ENCODE data around the gene TTI1. TPM values are rescaled to one million over a fixed set of nuclear protein-coding genes. Genes with fewer than 3 reads are reported as not detected.

Gene TTI1
- total RNA-seq, 1 donor from 2014 or later = 18.0 TPM

DNA sequence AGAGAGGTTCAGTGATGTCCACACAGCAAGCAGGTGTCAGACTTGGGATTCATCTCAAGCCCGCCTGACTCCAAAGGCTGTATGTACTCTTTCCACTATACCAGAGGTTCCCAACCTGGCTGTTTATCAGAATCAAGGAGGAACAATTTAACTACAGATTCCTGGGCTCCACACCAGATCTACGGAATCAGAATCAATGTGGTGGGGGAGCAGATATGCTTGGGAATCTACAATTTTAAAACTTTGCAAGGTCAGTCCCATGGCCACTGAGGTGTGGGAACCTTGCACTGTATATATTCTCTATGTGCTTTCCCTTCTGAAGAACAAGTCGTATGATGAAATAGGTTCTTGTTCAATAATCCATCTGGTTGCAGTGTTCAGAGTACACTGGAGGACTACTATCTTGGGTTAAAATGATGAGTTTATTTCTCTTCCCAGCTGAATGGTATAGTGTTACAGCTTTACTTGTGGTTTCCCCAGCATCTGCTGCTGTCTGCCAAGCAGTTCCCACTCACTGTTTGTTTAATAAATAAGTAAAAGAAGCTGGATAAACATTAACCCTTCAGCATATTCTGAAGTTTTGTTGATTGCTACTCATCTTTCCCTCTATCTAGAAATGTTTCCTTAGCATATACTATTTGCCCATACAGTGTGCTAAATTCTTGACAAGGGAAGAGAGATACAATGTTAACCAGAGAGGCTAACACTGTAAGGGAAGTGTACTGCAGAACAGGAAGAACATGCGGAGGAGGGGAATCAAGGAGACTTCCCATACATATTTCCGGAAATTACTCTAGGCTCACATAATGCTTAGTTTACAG is 9.9 kb downstream of the TTI1 start:
- TF ChIP-seq, protein P1, sequence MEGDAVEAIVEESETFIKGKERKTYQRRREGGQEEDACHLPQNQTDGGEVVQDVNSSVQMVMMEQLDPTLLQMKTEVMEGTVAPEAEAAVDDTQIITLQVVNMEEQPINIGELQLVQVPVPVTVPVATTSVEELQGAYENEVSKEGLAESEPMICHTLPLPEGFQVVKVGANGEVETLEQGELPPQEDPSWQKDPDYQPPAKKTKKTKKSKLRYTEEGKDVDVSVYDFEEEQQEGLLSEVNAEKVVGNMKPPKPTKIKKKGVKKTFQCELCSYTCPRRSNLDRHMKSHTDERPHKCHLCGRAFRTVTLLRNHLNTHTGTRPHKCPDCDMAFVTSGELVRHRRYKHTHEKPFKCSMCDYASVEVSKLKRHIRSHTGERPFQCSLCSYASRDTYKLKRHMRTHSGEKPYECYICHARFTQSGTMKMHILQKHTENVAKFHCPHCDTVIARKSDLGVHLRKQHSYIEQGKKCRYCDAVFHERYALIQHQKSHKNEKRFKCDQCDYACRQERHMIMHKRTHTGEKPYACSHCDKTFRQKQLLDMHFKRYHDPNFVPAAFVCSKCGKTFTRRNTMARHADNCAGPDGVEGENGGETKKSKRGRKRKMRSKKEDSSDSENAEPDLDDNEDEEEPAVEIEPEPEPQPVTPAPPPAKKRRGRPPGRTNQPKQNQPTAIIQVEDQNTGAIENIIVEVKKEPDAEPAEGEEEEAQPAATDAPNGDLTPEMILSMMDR (IDR thresholded peaks at IDR 0.05) = no peak
- peaks cover 0 to 7% of the 10 kb centered on the region in 2 donors for H3K9me3 ChIP-seq
- H3K27ac ChIP-seq = no peak overlapping the region
- H3K36me3 ChIP-seq = peaks cover 5 to 7% of the 10 kb centered on the region in 2 donors
- no peaks in the 10 kb centered on the region for H3K27me3 ChIP-seq
- H3K4me3 ChIP-seq = no peak overlapping the region
- intact Hi-C loops (cut with DNase I) = no loop called here
- H3K4me1 ChIP-seq = no peaks in the 10 kb centered on the region
- DNase-seq (ENCODE audit: low spot score in 2 of 2) = no peak

DNA sequence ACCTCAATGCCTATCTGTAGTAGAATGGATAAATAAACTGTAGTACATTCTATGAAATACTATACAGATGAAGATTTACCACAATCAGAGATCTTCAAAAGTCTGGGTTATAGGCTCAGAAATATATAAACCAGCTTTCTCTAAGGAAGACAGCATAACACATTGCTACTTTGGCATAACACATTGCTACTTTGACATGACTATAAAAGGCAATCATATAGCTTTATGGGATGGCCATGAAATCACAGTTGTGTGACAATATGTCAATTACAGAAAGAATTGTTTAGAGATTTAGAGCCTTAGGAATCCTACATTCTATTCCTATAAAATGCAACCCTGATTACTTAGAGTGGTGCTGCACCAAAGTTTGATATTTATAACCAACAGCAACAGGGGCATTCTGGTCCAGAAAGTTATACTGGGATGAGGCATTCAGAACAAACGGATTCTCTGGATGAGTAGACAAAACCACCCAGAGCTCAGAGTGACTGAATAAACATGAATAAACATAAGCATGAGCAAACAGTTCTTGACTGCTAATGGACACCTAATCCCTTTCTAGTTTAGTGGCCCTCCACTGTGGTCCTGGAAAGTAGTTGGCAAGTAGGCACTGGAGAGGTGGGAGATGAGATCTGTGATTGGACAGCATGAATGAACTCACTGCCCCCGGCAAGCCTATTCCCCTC is 12.0 kb downstream of the TTI1 start:
- TF ChIP-seq, protein P1 (IDR thresholded peaks at IDR 0.05) = no peak
- Histone ChIP-seq H3K27me3 (no peaks in the 10 kb centered on the region), H3K4me3 (no peak overlapping the region), H3K9me3 (peaks cover 5 to 16% of the 10 kb centered on the region in 2 donors), H3K27ac (no peak overlapping the region), H3K4me1 (no peaks in the 10 kb centered on the region), H3K36me3 (peaks cover 14 to 24% of the 10 kb centered on the region in 2 donors)
- intact Hi-C loops (cut with DNase I) = no loop called here
- DNase-seq (ENCODE audit: low spot score in 2 of 2) = no peak

DNA sequence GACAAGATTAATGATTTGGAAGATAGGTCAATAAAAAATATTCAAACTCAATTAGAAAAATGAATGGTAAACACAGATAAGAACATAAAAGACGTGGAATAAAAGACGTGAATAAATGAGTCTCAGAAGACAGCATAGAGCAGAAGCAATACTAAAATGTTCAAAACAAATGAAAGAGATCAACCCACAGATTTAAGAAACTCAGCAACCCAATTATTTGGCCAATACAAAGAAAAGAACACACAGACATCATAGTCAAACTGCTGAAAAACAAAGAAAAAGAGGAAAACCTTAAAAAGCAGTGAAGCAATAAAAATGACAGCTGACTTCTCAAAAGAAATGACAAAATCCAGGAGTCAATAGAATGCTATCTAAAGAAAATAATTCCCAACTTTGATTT is 14.9 kb downstream of the TTI1 start:
- TF ChIP-seq, protein P1 (IDR thresholded peaks at IDR 0.05) = no peak
- H3K27me3 ChIP-seq = no peaks in the 10 kb centered on the region
- H3K27ac ChIP-seq = no peak overlapping the region
- peaks cover 5 to 16% of the 10 kb centered on the region in 2 donors for H3K9me3 ChIP-seq
- H3K4me3 ChIP-seq = no peak overlapping the region
- intact Hi-C loops (cut with DNase I) = no loop called here
- H3K4me1 ChIP-seq = no peaks in the 10 kb centered on the region
- no peak for DNase-seq (ENCODE audit: low spot score in 2 of 2)
- H3K36me3 ChIP-seq = peaks cover 16 to 26% of the 10 kb centered on the region in 2 donors

DNA sequence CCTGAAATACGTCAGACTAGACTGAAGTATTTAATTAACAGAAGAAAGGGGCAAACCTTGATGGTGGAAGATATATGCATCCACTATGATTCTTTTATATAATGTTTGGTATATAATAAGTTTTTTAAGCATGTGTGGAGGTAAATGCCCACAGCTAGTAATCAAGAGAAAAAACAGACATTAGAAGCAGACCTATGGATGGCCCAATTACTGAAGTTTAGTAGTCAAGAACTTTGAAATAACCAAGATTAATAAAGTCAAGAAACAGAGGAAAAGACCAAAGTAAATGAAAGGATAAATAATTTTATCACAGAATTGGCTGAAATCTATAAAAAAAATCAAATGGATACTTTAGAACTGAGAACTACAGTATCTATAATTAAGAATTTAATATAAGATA is 15.3 kb downstream of the TTI1 start:
- Histone ChIP-seq H3K9me3 (peaks cover 5 to 16% of the 10 kb centered on the region in 2 donors), H3K27ac (no peak overlapping the region), H3K4me3 (no peak overlapping the region), H3K4me1 (no peaks in the 10 kb centered on the region), H3K36me3 (peaks cover 21 to 31% of the 10 kb centered on the region in 2 donors), H3K27me3 (no peaks in the 10 kb centered on the region)
- intact Hi-C loops (cut with DNase I) = no loop called here
- DNase-seq (ENCODE audit: low spot score in 2 of 2) = no peak
- TF ChIP-seq, protein P1 (IDR thresholded peaks at IDR 0.05) = no peak

DNA sequence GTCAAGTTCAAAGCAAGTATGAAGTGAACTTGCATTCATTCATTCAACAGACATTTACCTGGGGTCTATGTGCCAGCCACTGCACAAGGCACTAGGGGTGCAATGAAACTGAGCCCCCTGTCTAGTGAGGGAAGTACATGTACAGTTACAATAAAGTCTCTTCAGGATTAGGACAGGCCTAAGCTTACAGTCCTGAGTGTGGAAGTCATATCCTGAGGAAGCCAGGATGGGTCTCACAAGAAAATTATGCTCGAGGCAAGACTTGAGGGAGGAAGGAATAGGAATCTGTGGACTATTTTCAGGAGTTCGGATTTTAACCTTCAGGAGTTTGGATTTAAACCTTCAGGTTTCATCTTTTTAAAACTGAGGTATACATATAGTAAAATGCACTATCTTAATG is 19.4 kb downstream of the TTI1 start:
- Histone ChIP-seq H3K27ac (no peak overlapping the region), H3K27me3 (no peaks in the 10 kb centered on the region), H3K9me3 (peaks cover 5 to 14% of the 10 kb centered on the region in 2 donors), H3K4me1 (no peaks in the 10 kb centered on the region), H3K36me3 (peaks cover 34 to 49% of the 10 kb centered on the region in 2 donors), H3K4me3 (no peak overlapping the region)
- intact Hi-C loops (cut with DNase I) = no loop called here
- TF ChIP-seq, protein P1 (IDR thresholded peaks at IDR 0.05) = no peak
- no peak for DNase-seq (ENCODE audit: low spot score in 2 of 2)

All from ascending aorta (tissue), 2 donors.